ENCODE measurements around the gene GIGYF2. TPM values are rescaled to one million over a fixed set of nuclear protein-coding genes. Genes with fewer than 3 reads are reported as not detected.

GIGYF2 gene
- total and polyA plus RNA-seq, 2 of the 4 experiments (the other 2 are of a cell fraction), result 14.7 to 66.0 TPM

- WGBS, 2 experiments (ENCODE audit: extremely low coverage in 2 of 2, insufficient read length in 1 of 2), result 80% methylated on average over 3 of the region's 22 CpGs; no CpG with 5 or more reads in 1 of the 2 experiments
- POLR2A ChIA-PET (ENCODE audit: unreplicated experiment), result no interaction called here
Measured at GRCh38 chr2:232871835-232872736, 175.0 kb downstream of the GIGYF2 start.

More at GRCh38 chr2:232871835-232872736, 175.0 kb downstream of the GIGYF2 start:
- Histone ChIP-seq H3K27ac (ENCODE audit: insufficient read depth, low read length) (no peak overlapping the region), H3K18ac (ENCODE audit: low read depth, low read length) (no peak overlapping the region), H4K8ac (ENCODE audit: low read depth in 2 of 2, low read length in 2 of 2) (no peak overlapping the region), H4K91ac (ENCODE audit: insufficient read depth, low read depth, low read length) (no peak overlapping the region), H3K4me3 (ENCODE audit: insufficient read depth, low read depth, low read length) (no peak overlapping the region), H2AK9ac (replicated peaks; ENCODE audit: low read depth, low read length, poor library complexity) (no peak overlapping the region), H2AFZ (replicated peaks; ENCODE audit: low read length, poor library complexity) (no peak overlapping the region), H4K5ac (ENCODE audit: low read depth, low read length) (no peak overlapping the region), H3K4ac (ENCODE audit: low read depth, low read length) (no peak overlapping the region), H3K9me3 (ENCODE audit: control insufficient read depth, insufficient read depth, low read length) (no peaks in the 10 kb centered on the region), H2BK5ac (ENCODE audit: low read depth, low read length, poor library complexity, severe bottlenecking) (no peak overlapping the region), H3K27me3 (ENCODE audit: control insufficient read depth, insufficient read depth, low read length) (peaks cover 16% of the 10 kb centered on the region), H3K4me2 (ENCODE audit: low read depth, low read length) (no peak overlapping the region), H2BK20ac (ENCODE audit: low read depth, low read length) (no peak overlapping the region), H3K9me1 (ENCODE audit: insufficient read depth, low read length) (no peaks in the 10 kb centered on the region), H2BK15ac (ENCODE audit: low read depth, low read length) (no peak overlapping the region), H2AK5ac (ENCODE audit: low read depth, low read length) (no peak overlapping the region), H2BK120ac (ENCODE audit: low read depth, low read length) (no peak overlapping the region), H3K79me1 (ENCODE audit: low read depth in 1 of 2, low read length in 2 of 2) (no peaks in the 10 kb centered on the region), H3K56ac (ENCODE audit: extremely low read depth, insufficient read depth, low read length) (no peak overlapping the region), H4K20me1 (ENCODE audit: insufficient read depth, low read length) (no peaks in the 10 kb centered on the region; the same call in 1 of the 2 replicates), H3K36me3 (ENCODE audit: control insufficient read depth, insufficient read depth, low read length) (no peaks in the 10 kb centered on the region), H3K9ac (ENCODE audit: low read depth, low read length) (no peak overlapping the region), H3K23ac (ENCODE audit: low read depth, low read length) (no peak overlapping the region), H3K4me1 (ENCODE audit: control insufficient read depth, insufficient read depth, low read length) (peaks cover 1% of the 10 kb centered on the region; the same call in 1 of the 2 replicates), H3K14ac (replicated peaks; ENCODE audit: low read depth, low read length) (no peak overlapping the region)
- no TSS peak for BruUV-seq (replicated peaks)
- dilution Hi-C loops (cut with HindIII; ENCODE audit: low sequenced_read_pairs, unreplicated experiment) (no loop called here), intact Hi-C loops (cut with micrococcal nuclease) (no loop called here), in situ Hi-C loops (cut with MboI; ENCODE audit: low sequenced_read_pairs) (no loop called here)
- ATAC-seq (ENCODE audit: low read depth), result no peak
- CTCF ChIA-PET, result no interaction called here
- TF ChIP-seq MAZ (IDR thresholded peaks at IDR 0.05; ENCODE audit: borderline replicate concordance, low read depth, low read length) (no peak), NFE2L2 (IDR thresholded peaks at IDR 0.05; ENCODE audit: low read depth, low read length) (no peak), FOS (IDR thresholded peaks at IDR 0.05; ENCODE audit: low read depth, low read length) (no peak), RAD21 (IDR thresholded peaks at IDR 0.05; ENCODE audit: low read length) (no peak), MXI1 (IDR thresholded peaks at IDR 0.05; ENCODE audit: borderline replicate concordance, low read depth, low read length) (no peak)
- no peak for DNase-seq

Data from IMR-90 (cell line).